LNCAP (cell line): ENCODE measurements around the gene SUPT3H.

Experiments used
- CTCF ChIP-seq: fragments of 450-650 bp; IDR thresholded peaks from 2 replicates; pipeline ENCODE4 v1.5.1; 2017; ENCODE audit warnings: mild to moderate bottlenecking

SUPT3H gene

GRCh38 chr6:45049188-45049843 lies 328.4 kb downstream of the SUPT3H start:
- TF ChIP-seq CTCF: no peak

- TF ChIP-seq CTCF: no peak
These were observed 330.2 kb downstream of the SUPT3H start for GRCh38 chr6:45047573-45047972.

GRCh38 chr6:45045253-45045601 lies 332.5 kb downstream of the SUPT3H start:
- no peak for TF ChIP-seq CTCF

- TF ChIP-seq CTCF: no peak
These were observed 333.1 kb downstream of the SUPT3H start for GRCh38 chr6:45044510-45045252.

- no peak for TF ChIP-seq CTCF
These were observed 333.6 kb downstream of the SUPT3H start for GRCh38 chr6:45044086-45044485.

- TF ChIP-seq CTCF: no peak
These were observed 339.5 kb downstream of the SUPT3H start for GRCh38 chr6:45038226-45038625.

- TF ChIP-seq CTCF: no peak
These were observed 341.6 kb downstream of the SUPT3H start for GRCh38 chr6:45036103-45036502.
